ENCODE data around the gene BUB1B.

DNA sequence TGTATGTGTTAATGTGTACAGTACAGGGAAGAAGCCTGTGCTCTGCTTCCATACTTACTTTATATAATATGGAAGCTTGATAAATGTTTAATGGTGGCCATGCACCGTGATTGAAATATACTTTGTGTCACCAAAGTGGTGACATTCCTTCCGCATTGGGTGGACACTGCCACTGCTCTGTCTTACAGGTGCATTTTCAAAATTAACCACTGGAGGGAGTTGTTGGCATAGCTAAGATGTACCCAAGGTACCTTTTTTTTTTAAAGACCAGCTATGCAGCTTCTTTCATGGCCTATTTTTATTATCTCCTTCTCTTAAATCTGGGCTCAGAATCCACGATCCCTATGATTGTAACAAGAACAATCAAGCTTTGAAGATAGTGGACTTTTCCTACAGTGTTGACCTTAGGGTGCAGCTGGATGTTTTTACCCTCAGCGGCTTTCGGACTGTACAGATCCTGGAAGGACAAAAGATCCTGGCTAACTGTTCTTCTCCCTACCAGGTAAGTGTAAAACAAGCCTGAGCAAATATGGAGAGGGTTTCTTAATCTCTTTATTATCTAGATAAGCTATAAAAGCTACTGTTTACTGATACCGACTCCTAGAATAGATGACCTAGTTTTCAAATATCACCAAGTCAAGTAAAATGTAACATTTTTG, 56.4 kb downstream of the BUB1B start:
- TF ChIP-seq, protein P1, sequence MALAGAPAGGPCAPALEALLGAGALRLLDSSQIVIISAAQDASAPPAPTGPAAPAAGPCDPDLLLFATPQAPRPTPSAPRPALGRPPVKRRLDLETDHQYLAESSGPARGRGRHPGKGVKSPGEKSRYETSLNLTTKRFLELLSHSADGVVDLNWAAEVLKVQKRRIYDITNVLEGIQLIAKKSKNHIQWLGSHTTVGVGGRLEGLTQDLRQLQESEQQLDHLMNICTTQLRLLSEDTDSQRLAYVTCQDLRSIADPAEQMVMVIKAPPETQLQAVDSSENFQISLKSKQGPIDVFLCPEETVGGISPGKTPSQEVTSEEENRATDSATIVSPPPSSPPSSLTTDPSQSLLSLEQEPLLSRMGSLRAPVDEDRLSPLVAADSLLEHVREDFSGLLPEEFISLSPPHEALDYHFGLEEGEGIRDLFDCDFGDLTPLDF (CRISPR knock-in tag; IDR thresholded peaks at IDR 0.05) = no peak
- TF ChIP-seq NFYB (CRISPR knock-in tag; conservative IDR thresholded peaks at IDR 0.05; ENCODE audit: low read depth) (no peak), ELF4 (CRISPR knock-in tag; IDR thresholded peaks at IDR 0.05; ENCODE audit: low read depth) (no peak), MXD4 (CRISPR knock-in tag; IDR thresholded peaks at IDR 0.05; ENCODE audit: borderline replicate concordance) (no peak), NFE2L1 (CRISPR knock-in tag; IDR thresholded peaks at IDR 0.05) (no peak), SMAD3 (CRISPR knock-in tag; IDR thresholded peaks at IDR 0.05; ENCODE audit: borderline replicate concordance) (no peak), FOXJ3 (CRISPR knock-in tag; IDR thresholded peaks at IDR 0.05; ENCODE audit: borderline replicate concordance) (no peak), FOXK1 (CRISPR knock-in tag; IDR thresholded peaks at IDR 0.05) (no peak)
- TF ChIP-seq, protein P2, sequence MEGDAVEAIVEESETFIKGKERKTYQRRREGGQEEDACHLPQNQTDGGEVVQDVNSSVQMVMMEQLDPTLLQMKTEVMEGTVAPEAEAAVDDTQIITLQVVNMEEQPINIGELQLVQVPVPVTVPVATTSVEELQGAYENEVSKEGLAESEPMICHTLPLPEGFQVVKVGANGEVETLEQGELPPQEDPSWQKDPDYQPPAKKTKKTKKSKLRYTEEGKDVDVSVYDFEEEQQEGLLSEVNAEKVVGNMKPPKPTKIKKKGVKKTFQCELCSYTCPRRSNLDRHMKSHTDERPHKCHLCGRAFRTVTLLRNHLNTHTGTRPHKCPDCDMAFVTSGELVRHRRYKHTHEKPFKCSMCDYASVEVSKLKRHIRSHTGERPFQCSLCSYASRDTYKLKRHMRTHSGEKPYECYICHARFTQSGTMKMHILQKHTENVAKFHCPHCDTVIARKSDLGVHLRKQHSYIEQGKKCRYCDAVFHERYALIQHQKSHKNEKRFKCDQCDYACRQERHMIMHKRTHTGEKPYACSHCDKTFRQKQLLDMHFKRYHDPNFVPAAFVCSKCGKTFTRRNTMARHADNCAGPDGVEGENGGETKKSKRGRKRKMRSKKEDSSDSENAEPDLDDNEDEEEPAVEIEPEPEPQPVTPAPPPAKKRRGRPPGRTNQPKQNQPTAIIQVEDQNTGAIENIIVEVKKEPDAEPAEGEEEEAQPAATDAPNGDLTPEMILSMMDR (IDR thresholded peaks at IDR 0.05) = peak; percentile 71
- TF ChIP-seq, protein P3, sequence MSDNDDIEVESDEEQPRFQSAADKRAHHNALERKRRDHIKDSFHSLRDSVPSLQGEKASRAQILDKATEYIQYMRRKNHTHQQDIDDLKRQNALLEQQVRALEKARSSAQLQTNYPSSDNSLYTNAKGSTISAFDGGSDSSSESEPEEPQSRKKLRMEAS (CRISPR knock-in tag; IDR thresholded peaks at IDR 0.05) = no peak
- TF ChIP-seq, protein P4, sequence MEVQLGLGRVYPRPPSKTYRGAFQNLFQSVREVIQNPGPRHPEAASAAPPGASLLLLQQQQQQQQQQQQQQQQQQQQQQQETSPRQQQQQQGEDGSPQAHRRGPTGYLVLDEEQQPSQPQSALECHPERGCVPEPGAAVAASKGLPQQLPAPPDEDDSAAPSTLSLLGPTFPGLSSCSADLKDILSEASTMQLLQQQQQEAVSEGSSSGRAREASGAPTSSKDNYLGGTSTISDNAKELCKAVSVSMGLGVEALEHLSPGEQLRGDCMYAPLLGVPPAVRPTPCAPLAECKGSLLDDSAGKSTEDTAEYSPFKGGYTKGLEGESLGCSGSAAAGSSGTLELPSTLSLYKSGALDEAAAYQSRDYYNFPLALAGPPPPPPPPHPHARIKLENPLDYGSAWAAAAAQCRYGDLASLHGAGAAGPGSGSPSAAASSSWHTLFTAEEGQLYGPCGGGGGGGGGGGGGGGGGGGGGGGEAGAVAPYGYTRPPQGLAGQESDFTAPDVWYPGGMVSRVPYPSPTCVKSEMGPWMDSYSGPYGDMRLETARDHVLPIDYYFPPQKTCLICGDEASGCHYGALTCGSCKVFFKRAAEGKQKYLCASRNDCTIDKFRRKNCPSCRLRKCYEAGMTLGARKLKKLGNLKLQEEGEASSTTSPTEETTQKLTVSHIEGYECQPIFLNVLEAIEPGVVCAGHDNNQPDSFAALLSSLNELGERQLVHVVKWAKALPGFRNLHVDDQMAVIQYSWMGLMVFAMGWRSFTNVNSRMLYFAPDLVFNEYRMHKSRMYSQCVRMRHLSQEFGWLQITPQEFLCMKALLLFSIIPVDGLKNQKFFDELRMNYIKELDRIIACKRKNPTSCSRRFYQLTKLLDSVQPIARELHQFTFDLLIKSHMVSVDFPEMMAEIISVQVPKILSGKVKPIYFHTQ (CRISPR knock-in tag; IDR thresholded peaks at IDR 0.05) = no peak
- TF ChIP-seq, protein P5, sequence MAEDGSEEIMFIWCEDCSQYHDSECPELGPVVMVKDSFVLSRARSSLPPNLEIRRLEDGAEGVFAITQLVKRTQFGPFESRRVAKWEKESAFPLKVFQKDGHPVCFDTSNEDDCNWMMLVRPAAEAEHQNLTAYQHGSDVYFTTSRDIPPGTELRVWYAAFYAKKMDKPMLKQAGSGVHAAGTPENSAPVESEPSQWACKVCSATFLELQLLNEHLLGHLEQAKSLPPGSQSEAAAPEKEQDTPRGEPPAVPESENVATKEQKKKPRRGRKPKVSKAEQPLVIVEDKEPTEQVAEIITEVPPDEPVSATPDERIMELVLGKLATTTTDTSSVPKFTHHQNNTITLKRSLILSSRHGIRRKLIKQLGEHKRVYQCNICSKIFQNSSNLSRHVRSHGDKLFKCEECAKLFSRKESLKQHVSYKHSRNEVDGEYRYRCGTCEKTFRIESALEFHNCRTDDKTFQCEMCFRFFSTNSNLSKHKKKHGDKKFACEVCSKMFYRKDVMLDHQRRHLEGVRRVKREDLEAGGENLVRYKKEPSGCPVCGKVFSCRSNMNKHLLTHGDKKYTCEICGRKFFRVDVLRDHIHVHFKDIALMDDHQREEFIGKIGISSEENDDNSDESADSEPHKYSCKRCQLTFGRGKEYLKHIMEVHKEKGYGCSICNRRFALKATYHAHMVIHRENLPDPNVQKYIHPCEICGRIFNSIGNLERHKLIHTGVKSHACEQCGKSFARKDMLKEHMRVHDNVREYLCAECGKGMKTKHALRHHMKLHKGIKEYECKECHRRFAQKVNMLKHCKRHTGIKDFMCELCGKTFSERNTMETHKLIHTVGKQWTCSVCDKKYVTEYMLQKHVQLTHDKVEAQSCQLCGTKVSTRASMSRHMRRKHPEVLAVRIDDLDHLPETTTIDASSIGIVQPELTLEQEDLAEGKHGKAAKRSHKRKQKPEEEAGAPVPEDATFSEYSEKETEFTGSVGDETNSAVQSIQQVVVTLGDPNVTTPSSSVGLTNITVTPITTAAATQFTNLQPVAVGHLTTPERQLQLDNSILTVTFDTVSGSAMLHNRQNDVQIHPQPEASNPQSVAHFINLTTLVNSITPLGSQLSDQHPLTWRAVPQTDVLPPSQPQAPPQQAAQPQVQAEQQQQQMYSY (CRISPR knock-in tag; IDR thresholded peaks at IDR 0.05) = no peak
- TF ChIP-seq, protein P6, sequence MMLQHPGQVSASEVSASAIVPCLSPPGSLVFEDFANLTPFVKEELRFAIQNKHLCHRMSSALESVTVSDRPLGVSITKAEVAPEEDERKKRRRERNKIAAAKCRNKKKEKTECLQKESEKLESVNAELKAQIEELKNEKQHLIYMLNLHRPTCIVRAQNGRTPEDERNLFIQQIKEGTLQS (CRISPR knock-in tag; conservative IDR thresholded peaks at IDR 0.05) = no peak
- TF ChIP-seq, protein P7, sequence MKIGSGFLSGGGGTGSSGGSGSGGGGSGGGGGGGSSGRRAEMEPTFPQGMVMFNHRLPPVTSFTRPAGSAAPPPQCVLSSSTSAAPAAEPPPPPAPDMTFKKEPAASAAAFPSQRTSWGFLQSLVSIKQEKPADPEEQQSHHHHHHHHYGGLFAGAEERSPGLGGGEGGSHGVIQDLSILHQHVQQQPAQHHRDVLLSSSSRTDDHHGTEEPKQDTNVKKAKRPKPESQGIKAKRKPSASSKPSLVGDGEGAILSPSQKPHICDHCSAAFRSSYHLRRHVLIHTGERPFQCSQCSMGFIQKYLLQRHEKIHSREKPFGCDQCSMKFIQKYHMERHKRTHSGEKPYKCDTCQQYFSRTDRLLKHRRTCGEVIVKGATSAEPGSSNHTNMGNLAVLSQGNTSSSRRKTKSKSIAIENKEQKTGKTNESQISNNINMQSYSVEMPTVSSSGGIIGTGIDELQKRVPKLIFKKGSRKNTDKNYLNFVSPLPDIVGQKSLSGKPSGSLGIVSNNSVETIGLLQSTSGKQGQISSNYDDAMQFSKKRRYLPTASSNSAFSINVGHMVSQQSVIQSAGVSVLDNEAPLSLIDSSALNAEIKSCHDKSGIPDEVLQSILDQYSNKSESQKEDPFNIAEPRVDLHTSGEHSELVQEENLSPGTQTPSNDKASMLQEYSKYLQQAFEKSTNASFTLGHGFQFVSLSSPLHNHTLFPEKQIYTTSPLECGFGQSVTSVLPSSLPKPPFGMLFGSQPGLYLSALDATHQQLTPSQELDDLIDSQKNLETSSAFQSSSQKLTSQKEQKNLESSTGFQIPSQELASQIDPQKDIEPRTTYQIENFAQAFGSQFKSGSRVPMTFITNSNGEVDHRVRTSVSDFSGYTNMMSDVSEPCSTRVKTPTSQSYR (CRISPR knock-in tag; IDR thresholded peaks at IDR 0.05) = no peak

Measured in WTC11 (cell line).